Astrocyte of the hippocampus (primary cell): ENCODE data around the gene TMTC1.

Source experiments
- DNase-seq: peaks from one replicate; pipeline ENCODE4 v3.0.0; 2011; ENCODE audit warnings: low read depth, low spot score

The TMTC1 gene

DNA sequence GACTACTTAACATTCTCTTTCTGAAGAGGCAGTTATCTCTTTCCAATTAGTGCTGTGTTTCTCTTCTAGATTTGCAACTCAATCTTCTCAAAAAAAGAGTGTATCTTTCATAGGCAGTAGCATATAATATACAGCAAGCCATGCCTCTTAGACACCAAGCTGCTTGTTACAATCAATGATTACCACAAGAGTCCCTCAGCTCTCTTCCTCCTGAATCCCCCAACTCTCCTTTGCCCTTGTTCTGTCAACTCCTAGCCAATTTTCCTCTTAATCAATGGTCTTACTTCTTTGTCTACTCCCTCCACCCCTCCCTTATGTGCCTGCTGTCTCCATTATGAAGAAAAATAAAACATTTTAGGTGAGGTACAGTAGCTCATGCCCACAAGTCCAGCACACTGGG is 2.6 kb downstream of the TMTC1 start:
- DNase-seq, result peak; percentile 17

DNA sequence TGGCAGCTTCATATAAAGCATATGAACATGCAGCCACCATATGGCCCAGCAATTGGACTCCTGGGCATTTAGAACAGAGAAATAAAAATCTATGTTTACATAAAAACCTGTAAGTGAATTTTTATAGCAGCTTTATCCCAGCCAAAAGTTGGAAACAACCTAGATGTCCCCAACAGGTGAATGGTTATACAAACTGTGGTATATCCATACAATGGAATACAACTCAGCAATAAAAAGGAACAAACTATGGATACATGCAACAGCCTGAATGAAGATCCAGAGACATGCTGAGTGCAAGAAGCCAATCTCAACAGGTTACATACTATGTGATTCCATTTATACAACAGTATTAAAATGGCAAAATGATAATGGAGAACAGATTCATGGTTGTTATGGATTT is 3.7 kb downstream of the TMTC1 start:
- no peak for DNase-seq

DNA sequence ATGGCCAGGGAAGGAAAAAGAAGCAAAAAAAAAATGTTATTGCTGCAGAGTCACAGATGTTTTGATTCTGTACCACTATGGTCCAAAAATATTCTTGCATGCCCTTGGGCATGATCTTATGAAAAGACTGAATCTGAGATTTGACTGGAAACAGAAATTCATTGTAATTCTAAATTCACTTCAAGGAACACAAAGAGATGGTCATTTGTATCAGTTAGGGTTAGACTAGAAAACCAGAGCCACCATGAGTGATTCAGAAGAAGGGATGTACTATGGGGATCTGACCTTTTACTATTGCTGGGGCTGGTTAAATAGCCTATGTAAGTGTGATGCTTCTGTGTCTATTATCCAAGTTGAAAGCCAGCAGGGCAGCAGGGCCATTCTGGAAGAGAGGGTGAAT is 5.2 kb downstream of the TMTC1 start:
- DNase-seq, result no peak

DNA sequence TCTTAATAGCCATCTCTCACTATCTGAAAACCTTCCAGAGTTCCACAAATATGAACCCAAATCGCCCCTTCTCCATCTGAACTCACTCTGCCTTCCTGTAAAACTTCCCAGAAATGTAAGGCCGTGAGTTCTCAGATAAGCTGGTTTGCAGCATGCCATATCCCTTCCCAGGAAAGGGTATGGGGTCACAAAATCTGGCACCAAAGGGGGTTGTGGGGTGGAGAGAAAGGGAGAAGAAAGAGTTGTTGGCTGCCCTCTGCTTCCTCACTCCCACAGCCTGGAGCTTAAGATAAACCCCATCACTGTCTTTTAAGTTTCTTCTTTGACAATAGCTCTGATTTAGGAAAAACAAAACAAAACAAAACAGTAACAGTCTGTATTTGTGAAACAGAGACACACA is 10.7 kb downstream of the TMTC1 start:
- DNase-seq, result no peak

DNA sequence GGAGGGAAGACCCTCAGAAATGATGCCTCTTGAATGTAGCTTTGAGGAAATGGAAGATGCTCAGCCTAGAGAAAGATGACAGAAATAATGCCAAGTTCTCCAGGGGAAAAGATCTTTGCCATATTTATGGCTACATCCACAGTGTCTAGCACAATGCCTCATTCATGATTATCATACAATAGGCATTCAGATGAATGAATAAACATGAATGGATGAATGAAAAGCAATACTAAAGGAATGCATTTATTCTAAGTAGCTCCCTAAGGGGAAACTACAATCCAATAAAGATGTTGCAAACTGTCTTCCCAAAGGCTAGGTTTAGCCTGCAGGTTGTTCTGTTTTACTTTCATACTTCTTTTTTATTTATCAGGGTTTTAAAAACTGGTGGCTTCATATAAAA is 12.0 kb downstream of the TMTC1 start:
- no peak for DNase-seq

DNA sequence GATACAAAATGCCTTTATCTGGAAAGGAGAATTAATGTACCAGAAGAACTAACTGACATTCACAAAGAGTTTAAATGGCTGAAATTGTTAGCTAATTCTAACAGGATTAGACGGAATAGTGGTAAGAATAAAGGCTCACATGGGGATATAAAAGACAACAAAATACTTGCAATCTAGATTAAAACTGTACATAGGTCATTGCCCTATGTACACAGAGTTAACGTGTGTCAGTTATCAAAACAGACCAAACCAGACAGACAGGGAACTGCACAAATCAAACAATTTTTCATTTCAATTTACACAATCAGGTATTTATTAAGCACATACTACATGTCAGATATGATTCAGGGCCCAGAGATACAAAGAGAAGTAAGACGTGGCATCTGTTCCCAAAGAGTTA is 12.6 kb downstream of the TMTC1 start:
- DNase-seq, result no peak

DNA sequence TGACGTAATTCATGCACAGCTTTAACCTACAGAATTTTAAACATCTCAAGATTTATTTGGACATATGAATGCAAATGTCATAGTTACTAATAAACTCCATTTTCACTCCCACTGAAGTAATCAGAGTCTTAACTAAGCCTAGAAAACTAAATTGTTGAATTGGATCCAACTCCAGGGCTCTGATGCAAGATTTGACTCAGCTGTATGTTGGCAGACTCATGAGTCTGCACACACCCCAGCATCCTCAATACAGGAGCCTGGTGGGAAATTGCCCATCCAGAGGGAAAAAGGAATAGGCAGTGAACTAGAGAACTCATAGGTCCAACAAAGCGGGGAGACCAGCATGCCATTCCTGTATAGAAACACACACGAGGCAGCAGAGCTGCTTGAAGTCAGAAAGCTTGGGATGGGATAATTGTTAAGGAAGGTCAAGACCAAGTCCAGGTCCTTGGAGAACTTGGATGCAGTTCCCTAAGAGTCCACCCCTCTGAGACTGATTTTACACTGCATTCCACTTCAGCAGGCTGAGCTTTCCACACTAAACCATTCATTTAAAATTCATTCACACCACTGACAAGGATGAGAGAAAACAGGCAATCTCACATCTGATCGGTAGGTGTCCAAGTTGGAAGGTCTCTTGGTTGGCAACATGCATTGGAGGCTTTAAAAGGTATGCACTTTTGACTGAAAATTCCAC is 14.4 kb downstream of the TMTC1 start:
- DNase-seq, result peak; percentile 85

DNA sequence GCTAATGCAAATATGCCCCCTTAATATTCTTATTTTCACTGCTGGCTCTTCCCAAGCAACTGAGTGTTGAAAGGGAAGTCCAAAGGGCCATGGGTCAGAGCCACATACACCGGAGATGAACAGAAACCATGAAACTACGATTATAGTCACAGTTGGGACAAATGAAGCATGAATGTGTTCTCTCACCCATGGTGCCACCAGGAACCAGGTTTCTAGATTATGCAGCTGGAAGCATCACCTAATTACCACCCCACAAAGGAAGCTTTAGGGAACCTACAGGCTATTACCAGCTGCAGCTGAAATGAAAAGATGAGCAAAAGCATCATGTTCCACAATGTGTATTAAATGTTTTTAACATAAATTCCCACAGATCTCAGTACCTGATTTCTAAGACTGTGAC is 15.4 kb downstream of the TMTC1 start:
- DNase-seq, result no peak

DNA sequence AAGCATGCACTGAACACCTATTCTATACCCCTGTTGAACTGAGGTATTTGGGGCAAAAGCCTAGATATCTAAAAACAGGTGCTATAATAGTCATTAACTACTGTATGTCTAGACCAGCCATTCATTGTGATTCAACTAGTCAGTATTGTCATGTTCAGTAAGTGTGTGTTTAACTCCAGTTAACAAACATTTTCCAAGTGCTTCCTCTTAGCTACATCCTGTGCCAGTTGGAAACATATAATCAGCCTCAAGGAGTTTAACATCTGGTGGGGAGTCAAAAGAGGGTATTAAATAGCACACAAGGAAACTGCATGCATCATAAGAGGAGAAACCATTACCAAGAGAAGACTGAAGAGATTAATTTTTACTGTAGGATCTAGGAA is 20.4 kb downstream of the TMTC1 start:
- DNase-seq, result no peak

DNA sequence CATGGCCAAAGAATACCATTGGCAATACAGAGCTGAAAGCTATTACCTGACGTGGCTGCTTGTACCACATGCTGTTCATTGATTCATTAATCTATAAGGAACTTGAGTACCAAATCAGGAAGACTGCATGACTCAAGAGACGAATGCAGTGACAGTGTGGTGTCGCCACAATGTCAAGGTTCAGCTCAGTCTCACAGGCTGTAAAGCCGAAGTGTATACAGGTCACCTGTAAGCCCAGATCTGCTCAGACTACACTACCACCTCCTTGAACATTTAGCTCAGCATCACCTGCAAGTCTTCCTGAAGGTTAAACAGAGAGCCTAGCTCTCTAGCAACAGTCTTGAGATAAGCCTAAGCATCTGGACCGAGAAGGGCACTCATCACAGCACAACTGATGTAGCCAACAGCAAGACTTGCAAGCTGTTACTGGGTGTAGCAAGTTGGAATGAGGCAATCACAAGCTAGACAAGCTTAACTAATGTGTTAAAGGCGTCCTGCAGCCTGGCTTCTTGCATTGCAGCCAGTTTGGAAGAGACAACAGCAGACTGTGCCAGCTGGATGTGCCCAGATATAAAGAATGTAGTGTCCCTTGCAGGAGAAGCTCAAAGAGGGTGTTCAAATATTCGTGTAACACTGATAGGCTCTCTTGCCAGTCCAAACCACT is 21.0 kb downstream of the TMTC1 start:
- no peak for DNase-seq

DNA sequence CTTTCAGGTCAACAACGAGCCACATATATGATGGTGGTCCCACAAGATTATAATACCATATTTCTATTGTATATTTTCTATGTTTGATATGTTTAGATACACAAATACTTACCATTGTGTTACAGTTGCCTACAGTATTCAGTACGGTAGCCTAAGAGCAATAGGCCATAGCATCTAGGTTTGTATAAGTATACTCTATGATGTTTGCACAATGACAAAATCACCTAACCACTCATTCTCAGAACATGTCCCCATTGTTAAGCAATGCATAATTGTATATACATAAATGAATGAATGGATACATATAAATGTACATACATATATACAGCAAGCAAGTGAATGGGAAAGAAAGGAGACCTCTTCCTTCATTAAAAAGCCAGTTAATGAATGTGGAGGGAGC is 23.8 kb downstream of the TMTC1 start:
- DNase-seq, result no peak

DNA sequence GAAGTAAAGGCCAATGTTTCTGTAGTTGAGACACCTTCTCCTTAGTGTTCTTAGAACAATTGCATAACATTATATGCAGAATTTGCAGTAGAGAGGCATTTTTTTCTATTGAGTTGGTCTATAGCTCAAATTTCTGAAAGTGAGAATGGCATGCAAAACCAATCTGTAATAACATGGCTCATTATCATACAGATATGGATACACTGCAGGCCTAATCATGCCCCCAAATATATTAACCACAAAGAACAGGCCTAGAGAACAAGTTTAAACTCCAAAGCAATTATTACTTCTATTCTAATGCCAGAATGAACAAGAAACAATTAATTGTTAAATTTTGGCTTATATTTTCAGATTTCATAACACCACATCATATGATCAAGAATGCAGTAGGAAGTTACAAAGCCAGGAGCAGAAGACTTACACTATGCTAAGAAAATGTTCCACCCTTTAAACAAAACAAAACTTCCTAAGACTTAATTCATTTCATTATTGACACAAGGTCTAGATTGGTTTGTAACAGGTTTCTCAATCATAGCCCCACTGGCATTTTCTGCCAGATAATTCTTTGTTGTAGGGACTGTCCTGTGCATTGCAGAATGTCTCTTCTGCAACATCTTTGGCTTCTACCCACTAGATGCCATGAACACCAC is 26.9 kb downstream of the TMTC1 start:
- DNase-seq, result no peak

DNA sequence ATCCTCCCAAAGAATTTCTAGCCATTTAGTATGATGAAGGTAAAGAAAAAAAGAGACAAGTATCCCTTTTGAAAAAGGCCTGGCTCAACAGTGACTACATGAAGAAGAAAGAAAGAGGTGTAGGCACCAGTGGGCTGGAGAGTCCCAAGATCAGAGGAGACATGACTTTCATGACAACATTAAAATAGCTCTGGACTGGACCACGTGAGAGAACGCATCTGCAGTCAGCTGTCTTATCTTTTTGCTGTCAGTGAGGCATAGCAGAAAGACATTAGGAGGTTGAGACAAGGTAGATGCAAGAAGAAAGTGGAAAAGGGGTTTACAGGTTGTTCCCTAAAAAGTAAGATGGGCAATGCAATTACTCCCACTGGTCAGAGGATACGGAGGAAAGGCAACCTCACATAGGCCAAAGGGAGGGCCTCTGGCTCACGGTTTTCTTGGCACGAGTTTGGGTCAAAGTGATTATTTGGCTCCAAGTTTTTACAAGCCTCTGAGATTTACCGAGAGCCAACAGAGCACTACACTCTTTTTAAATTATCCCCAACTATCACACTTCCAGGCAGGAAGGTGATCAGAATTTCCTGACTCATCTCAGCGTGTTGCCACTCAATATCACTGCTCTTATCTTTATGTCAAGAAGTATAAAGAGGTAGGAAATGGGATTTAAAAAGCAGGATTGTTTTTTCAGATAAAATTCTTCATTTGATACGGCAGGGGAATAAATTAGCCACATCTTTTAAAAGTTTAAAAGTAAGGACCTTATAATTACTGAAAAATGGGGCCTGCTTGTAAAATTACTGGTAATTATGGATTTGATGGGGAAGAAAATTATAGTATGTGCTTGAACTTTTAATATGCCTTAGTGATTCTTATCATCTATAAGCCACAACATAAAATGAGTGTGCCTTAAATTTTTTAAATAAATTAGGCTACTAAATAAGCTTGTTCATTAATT is 29.2 kb downstream of the TMTC1 start:
- no peak for DNase-seq

DNA sequence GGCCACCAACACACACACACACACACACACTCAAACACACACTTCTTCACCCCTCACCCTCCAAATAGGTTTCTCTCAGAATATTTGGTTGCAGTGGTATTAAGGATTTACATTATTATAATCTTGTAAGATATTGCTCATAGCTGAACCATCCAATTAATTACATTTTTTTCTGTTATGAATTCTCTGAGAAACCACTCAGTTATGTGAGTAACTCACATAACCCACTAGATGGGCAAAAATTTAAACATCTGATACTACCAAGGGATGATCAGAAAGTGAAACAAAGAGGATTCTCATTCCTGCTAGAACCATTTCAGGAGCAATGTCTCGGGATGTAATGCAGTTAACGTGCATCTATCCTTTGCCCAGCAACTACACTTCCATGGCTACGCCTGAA is 31.6 kb downstream of the TMTC1 start:
- DNase-seq, result no peak

DNA sequence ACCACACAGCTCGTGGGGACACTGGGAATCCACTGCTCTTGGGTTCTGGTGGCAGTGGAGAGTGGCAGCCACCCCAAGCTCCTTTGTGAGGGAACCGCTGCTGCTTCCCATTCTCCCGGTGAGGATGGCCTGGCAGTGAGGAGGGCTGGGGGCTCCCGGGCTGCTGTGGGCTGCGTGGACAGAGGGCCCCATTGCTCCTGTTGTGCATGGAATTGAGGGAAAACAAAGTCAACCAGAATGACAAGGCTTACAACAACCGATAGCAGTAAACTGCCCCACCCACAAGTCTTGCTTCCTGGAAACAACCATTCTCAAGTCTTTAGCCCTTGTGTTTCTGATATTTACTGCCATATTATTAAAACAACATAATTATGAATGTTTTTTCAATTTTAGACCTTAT is 32.1 kb downstream of the TMTC1 start:
- DNase-seq, result no peak

DNA sequence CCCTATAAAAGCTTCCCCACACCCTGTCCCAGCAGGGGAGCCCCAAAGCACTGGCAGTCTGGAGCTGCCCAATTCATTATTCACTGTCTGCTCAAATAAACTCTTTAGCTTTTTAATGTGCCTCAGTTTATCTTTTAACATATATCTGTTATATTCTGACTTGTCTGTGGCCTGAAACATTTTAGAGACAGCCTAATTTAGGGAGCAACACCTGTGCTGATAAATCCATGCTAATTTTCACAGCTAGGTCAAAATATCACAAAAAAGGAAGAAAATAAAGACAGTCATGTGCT is 32.9 kb downstream of the TMTC1 start:
- DNase-seq, result no peak

DNA sequence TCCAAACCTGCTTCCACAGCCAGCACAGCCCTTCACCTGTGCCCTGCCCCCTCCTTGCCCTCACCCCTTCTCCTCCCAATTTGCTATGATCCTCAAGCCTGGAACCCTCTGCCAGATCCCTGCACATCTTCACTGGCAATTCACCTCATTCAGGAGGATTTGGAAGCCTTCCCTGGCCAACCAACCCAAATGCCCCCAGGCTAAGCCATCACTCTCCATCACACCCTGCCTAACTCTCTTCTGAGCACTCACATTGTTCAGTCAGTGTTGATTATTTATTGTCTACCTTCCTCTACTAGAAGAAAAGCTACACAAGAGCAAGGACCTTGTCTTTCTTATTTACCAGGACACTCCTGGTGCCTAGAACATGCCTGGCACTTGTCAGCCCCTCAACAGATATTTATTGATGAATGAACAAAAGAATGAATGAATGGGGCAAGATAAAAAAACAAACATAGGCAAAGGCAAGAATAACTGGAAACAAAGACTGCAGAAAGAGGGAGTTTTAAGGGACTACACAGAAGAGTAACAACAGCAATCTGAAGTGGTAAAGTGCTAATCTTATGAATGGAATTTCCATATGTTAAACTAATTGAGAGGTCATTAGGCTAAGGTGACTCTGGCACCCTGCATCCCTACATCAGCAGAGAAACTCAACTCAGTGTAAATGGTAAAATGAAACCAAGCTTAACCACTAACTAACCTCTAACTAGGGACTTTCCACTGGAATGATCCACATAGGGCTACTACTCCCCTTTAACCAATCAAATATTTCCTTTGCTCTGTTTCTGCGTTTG is 33.4 kb downstream of the TMTC1 start:
- peak; percentile 40 for DNase-seq

DNA sequence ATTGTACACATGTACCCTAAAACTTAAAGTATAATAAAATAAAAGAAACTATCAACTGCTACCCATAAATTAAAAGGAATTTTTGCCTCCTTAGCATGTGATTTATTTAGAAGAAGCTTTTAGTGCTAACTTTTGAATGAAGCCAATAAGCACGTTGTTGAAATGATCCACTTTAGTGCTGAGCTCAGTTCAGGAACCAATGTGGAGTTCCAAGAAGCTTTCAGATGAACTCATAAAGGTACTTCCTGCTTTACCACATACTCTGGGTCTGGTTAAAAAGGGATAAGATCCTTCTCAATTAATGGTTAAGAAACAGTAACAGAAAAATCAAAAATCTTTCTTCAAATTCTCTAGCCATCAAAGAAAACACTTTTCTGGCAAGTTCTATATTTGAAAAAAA is 39.4 kb downstream of the TMTC1 start:
- no peak for DNase-seq

DNA sequence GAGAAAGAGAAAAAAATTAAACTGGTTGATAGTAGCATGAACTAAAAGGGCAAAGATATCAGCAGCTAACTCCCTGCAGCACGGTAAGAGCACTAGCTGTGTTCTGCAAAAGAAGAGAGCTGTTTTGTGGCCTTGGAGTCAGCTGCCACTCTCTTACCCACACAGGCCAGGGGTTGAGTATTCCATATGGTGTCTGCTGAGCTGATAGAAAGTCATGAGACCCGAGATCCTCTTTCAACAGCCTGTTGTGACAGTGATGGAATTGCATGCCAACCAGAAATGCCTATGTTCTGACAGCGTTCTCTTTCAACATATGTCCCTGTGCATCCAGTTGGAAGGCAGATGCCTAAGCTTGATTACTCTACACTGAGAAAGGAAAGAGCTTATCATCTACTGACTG is 39.9 kb downstream of the TMTC1 start:
- peak; percentile 47 for DNase-seq

DNA sequence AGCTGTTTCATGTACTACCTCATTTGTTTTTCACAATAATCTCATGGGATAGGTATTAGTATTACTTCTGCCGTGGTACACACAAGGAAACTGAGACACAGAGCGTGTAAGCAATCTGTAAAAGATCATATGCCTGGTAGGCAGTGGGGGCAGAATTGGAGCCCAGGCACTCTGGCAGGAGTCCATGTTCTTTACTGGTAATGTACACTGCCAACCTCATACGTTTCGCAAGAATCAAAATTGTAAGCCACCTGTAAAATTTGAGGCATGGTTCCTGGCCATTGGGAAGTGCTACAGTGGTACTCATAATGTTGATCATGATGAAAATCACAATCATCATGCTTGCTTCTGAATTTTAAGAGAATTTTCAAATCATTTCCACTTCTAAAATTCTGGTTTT is 40.7 kb downstream of the TMTC1 start:
- DNase-seq, result no peak

DNA sequence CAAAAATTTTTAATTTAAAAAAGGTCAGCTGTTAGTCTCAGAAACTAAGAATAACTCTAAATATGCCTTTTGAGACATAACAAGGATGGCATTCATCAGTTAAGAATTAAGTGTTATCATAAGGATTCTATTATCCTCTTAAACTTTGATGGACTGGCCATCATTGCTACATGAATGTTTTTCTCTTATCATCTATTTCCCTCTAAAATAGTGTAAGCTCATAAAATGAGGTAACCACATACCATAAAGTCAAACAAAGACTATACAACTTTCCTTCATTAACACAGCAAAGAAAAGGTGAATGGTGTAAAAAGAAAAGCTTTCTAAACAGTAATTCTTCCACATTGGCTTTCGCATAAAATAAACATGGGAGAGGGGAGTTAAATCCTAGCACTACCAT is 41.1 kb downstream of the TMTC1 start:
- DNase-seq, result no peak
